Neural cell (in vitro differentiated cells): ENCODE data around the gene TLCD4. TPM values are rescaled to one million over a fixed set of nuclear protein-coding genes. Genes with fewer than 3 reads are reported as not detected.

Source experiments
- H2AFZ ChIP-seq: fragments of 200-600, 300-800 bp; sonication (generic), shearing (Covaris generic); 2 replicates; pipeline ENCODE4 v1.6.0; 2014; ENCODE audit warnings: low read depth, mild to moderate bottlenecking, antibody characterized with exemption, low read length, moderate library complexity
- H3F3A ChIP-seq: fragments of 200-600 bp; shearing (Covaris generic); 2 replicates; pipeline ENCODE4 v1.6.1; 2016; ENCODE audit warnings: mild to moderate bottlenecking, moderate library complexity, mixed read lengths, antibody characterized with exemption, low read length; ENCODE audit not compliant: insufficient read depth, poor library complexity, severe bottlenecking
- H3K27ac ChIP-seq: fragments of 200-600, 300-800 bp; sonication (generic), shearing (Covaris generic); 2 replicates; pipeline ENCODE4 v1.5.1; 2014; ENCODE audit warnings: mild to moderate bottlenecking, low read length, moderate library complexity
- H3K27me3 ChIP-seq: fragments of 300-800, 200-600 bp; sonication (generic), shearing (Covaris generic); 2 replicates; pipeline ENCODE4 v1.6.0; 2014; ENCODE audit warnings: mild to moderate bottlenecking, low read depth, low read length, moderate library complexity; ENCODE audit not compliant: insufficient read depth
- H3K36me3 ChIP-seq: fragments of 300-800, 200-600 bp; sonication (generic), shearing (Covaris generic); 2 replicates; pipeline ENCODE4 v1.5.1; 2014; ENCODE audit warnings: mild to moderate bottlenecking, antibody characterized with exemption, low read length, moderate library complexity; ENCODE audit not compliant: insufficient read depth
- H3K4me2 ChIP-seq: fragments of 300-800, 200-600 bp; sonication (generic), shearing (Covaris generic); 2 replicates; pipeline ENCODE4 v1.6.0; 2014; ENCODE audit warnings: mild to moderate bottlenecking, low read length
- H3K4me3 ChIP-seq: fragments of 300-800, 200-600 bp; sonication (generic), shearing (Covaris generic); 2 replicates; pipeline ENCODE4 v1.5.1; 2014; ENCODE audit warnings: mild to moderate bottlenecking, low read length, moderate library complexity
- H3K79me2 ChIP-seq: fragments of 200-600 bp; shearing (Covaris generic); replicated peaks from 2 replicates; pipeline ENCODE4 v1.6.0; 2014; ENCODE audit warnings: mild to moderate bottlenecking, low read length, moderate library complexity; ENCODE audit not compliant: insufficient read depth
- H3K9ac ChIP-seq: fragments of 300-800, 200-600 bp; sonication (generic), shearing (Covaris generic); 2 replicates; pipeline ENCODE4 v1.6.1; 2016; ENCODE audit warnings: mild to moderate bottlenecking, low read length, mixed read lengths
- H3K9me2 ChIP-seq: fragments of 200-600 bp; shearing (Covaris generic); 2 replicates; pipeline ENCODE4 v1.6.1; 2016; ENCODE audit warnings: mild to moderate bottlenecking, low read length, mixed read lengths; ENCODE audit not compliant: insufficient read depth
- H3K9me3 ChIP-seq: fragments of 200-600, 300-800 bp; sonication (generic), shearing (Covaris generic); 2 replicates; pipeline ENCODE4 v1.6.1; 2016; ENCODE audit warnings: mild to moderate bottlenecking, mixed run types, low read length, moderate library complexity, mixed read lengths
- H4K20me1 ChIP-seq: fragments of 200-600 bp; shearing (Covaris generic); 2 replicates; pipeline ENCODE4 v1.6.1; 2016; ENCODE audit warnings: mild to moderate bottlenecking, mixed run types; ENCODE audit not compliant: insufficient read depth
- EP300 ChIP-seq: fragments of 450-650 bp; conservative IDR thresholded peaks from 2 replicates; pipeline ENCODE4 v1.6.1; 2014; ENCODE audit warnings: antibody characterized with exemption, mild to moderate bottlenecking, moderate library complexity; ENCODE audit not compliant: poor library complexity, severe bottlenecking
- EZH2 ChIP-seq: fragments of 200-600, 300-800 bp; shearing (Covaris generic), sonication (generic); IDR thresholded peaks from 2 replicates; pipeline ENCODE4 v1.6.1; 2014; ENCODE audit warnings: antibody characterized with exemption, low read length, borderline replicate concordance, mild to moderate bottlenecking; ENCODE audit not compliant: insufficient read depth, poor library complexity, severe bottlenecking
- MXI1 ChIP-seq: fragments of 450-650 bp; conservative IDR thresholded peaks from 2 replicates; pipeline ENCODE4 v1.6.1; 2014; ENCODE audit warnings: antibody characterized with exemption, mild to moderate bottlenecking; ENCODE audit not compliant: poor library complexity, severe bottlenecking
- POLR2AphosphoS5 ChIP-seq: IDR thresholded peaks from 2 replicates; pipeline ENCODE4 v1.6.1; 2012
- RAD21 ChIP-seq: fragments of 450-650 bp; conservative IDR thresholded peaks from 2 replicates; pipeline ENCODE4 v1.6.1; 2014; ENCODE audit warnings: antibody characterized with exemption, mild to moderate bottlenecking, moderate library complexity
- REST ChIP-seq: IDR thresholded peaks from 2 replicates; pipeline ENCODE4 v1.6.1; 2012; ENCODE audit warnings: borderline replicate concordance
- SMC3 ChIP-seq: fragments of 450-650 bp; conservative IDR thresholded peaks from 2 replicates; pipeline ENCODE4 v1.6.1; 2014; ENCODE audit warnings: antibody characterized with exemption, mild to moderate bottlenecking, moderate library complexity; ENCODE audit not compliant: poor library complexity
- TAF1 ChIP-seq: IDR thresholded peaks from 2 replicates; pipeline ENCODE4 v1.6.1; 2012; ENCODE audit warnings: low read depth
- polyA plus RNA-seq: library from polyadenylated mRNA; depleted of rRNA; stranded (reverse); fragments of >200 nt; gene quantifications from 2 replicates; pipeline ENCODE4 v1.2.3, GENCODE V29; 2014
- TF ChIP-seq, protein P1 (sequence below): fragments of 450-650 bp; IDR thresholded peaks from 2 replicates; pipeline ENCODE4 v1.5.1; 2014; ENCODE audit warnings: antibody characterized with exemption, mild to moderate bottlenecking, moderate library complexity; ENCODE audit not compliant: poor library complexity, severe bottlenecking

Gene TLCD4
- polyA plus RNA-seq, 1 donor from 2014 or later = 1.6 TPM

- Histone ChIP-seq H3K9ac (no peak overlapping the region), H3K9me3 (no peaks in the 10 kb centered on the region), H3K27ac (no peak overlapping the region), H3K27me3 (no peaks in the 10 kb centered on the region), H4K20me1 (no peaks in the 10 kb centered on the region), H3K4me2 (no peak overlapping the region), H3F3A (no peaks in the 10 kb centered on the region), H3K36me3 (no peaks in the 10 kb centered on the region), H3K79me2 (no peaks in the 10 kb centered on the region), H3K4me3 (no peak overlapping the region), H2AFZ (no peak overlapping the region), H3K9me2 (no peaks in the 10 kb centered on the region)
- TF ChIP-seq, protein P1, sequence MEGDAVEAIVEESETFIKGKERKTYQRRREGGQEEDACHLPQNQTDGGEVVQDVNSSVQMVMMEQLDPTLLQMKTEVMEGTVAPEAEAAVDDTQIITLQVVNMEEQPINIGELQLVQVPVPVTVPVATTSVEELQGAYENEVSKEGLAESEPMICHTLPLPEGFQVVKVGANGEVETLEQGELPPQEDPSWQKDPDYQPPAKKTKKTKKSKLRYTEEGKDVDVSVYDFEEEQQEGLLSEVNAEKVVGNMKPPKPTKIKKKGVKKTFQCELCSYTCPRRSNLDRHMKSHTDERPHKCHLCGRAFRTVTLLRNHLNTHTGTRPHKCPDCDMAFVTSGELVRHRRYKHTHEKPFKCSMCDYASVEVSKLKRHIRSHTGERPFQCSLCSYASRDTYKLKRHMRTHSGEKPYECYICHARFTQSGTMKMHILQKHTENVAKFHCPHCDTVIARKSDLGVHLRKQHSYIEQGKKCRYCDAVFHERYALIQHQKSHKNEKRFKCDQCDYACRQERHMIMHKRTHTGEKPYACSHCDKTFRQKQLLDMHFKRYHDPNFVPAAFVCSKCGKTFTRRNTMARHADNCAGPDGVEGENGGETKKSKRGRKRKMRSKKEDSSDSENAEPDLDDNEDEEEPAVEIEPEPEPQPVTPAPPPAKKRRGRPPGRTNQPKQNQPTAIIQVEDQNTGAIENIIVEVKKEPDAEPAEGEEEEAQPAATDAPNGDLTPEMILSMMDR = no peak
- no peak for TF ChIP-seq RAD21
- TF ChIP-seq MXI1 = no peak
- TF ChIP-seq TAF1 = no peak
- no peak for TF ChIP-seq SMC3
- TF ChIP-seq REST = no peak
- no peak for TF ChIP-seq EZH2
- no peak for TF ChIP-seq EP300
- no peak for TF ChIP-seq POLR2AphosphoS5
Measured at GRCh38 chr1:95140791-95141190, 23.6 kb downstream of the TLCD4 start.

- no peaks in the 10 kb centered on the region for H3K9me2 ChIP-seq
- no peaks in the 10 kb centered on the region for H3K27me3 ChIP-seq
- no peak for TF ChIP-seq EP300
- TF ChIP-seq MXI1 = no peak
- no peak for TF ChIP-seq SMC3
- TF ChIP-seq REST = no peak
- TF ChIP-seq TAF1 = no peak
- TF ChIP-seq, protein P1 = no peak
- TF ChIP-seq POLR2AphosphoS5 = no peak
- no peak for TF ChIP-seq RAD21
- TF ChIP-seq EZH2 = no peak
- H3K4me3 ChIP-seq = no peak overlapping the region
- H3K36me3 ChIP-seq = no peaks in the 10 kb centered on the region
- no peaks in the 10 kb centered on the region for H3K79me2 ChIP-seq
- no peaks in the 10 kb centered on the region for H4K20me1 ChIP-seq
- no peak overlapping the region for H2AFZ ChIP-seq
- H3K9me3 ChIP-seq = no peaks in the 10 kb centered on the region
- H3F3A ChIP-seq = no peaks in the 10 kb centered on the region
- H3K9ac ChIP-seq = no peak overlapping the region
- H3K27ac ChIP-seq = no peak overlapping the region
- no peak overlapping the region for H3K4me2 ChIP-seq
Measured at GRCh38 chr1:95145493-95145892, 28.3 kb downstream of the TLCD4 start.
